GM18951 (cell line): ENCODE data around the gene CCDC85C.

Experiments
- POLR2A ChIP-seq: IDR thresholded peaks from 4 replicates; pipeline ENCODE4 v1.6.1; 2011; ENCODE audit warnings: mild to moderate bottlenecking; ENCODE audit not compliant: insufficient read length, insufficient read depth; ENCODE audit errors: extremely low read depth
- in situ Hi-C: fragments of 300-500 bp; cut with MboI; formaldehyde crosslinking; loops from one replicate; pipeline ENCODE4 v1.12.0; 2022; ENCODE audit warnings: low sequenced_read_pairs, mixed read lengths, inconsistent platforms; ENCODE audit not compliant: unreplicated experiment

Gene CCDC85C

GRCh38 chr14:99637624-99638023 is 33.6 kb upstream of the CCDC85C start:
- TF ChIP-seq POLR2A: no peak
- in situ Hi-C loops: no loop called here

- TF ChIP-seq POLR2A: no peak
- in situ Hi-C loops: no loop called here
These were observed 32.5 kb upstream of the CCDC85C start for GRCh38 chr14:99636487-99636886.

DNA sequence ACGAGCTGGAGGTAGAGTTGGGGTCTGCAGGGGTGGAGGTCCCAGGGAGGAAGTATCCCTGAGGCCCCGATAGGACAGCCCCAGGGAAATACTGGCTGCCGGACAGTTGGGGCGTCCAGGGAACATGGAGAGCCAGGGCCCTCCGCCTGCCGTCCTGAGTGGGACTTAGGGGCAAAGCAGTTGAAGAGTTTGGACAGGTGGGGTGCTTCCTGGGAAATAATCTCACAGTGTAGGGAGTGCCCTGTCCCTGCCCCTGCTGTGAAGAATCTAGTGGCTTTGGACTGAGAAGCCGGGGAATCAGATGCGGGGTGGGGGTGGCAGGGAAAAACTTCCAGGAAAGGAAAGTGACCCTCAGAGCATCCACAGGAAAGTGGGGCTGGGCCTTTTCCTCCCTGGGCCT is 31.1 kb upstream of the CCDC85C start:
- no peak for TF ChIP-seq POLR2A
- in situ Hi-C loops: no loop called here

DNA sequence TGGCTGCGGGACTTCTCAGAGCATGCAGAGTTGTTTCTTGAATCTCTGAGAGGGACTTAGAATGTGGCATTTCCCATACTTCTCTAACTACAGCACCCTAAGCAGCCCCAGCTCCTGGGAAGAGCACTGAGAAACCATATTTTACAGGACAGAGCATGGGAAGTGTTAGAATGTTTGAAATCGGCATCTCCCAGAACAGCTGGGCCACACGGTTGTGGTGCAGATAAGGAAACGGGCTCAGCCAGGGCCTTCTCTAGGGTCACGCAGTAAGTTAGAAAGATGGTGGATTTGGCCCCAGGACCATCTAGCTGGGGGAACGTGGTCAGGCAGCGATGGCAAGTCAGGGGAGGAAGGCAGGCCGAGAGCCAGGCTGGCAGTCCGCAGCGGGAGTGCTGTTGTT is 30.4 kb upstream of the CCDC85C start:
- in situ Hi-C loops: no loop called here
- no peak for TF ChIP-seq POLR2A

- in situ Hi-C loops: no loop called here
- no peak for TF ChIP-seq POLR2A
These were observed 29.9 kb upstream of the CCDC85C start for GRCh38 chr14:99633918-99634317.

DNA sequence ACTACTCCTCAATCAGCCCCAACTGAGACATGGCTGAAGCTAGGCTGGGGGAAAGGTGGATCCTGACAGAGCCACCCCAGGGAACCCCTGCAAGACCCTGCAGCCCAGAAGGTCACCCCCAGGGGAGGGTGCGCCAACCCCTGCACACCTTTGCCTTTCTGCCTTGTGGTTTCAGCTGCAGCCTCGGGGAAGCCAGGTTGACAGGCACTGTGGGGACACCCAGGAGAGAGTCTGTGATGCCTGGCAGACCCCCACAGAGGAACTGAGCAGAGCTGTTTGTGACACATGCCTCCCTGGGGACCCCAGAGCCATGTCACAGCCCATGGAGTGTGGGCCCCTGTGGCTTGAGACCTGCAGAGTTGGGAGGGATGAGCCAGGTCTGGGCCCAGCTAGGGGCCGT is 29.1 kb upstream of the CCDC85C start:
- in situ Hi-C loops: no loop called here

GRCh38 chr14:99632410-99633035 is 28.5 kb upstream of the CCDC85C start:
- in situ Hi-C loops: no loop called here
- TF ChIP-seq POLR2A: no peak

More for the DNA sequence above, 29.1 kb upstream of the CCDC85C start:
- TF ChIP-seq POLR2A: no peak

GRCh38 chr14:99630202-99630601 is 26.2 kb upstream of the CCDC85C start:
- in situ Hi-C loops: no loop called here

DNA sequence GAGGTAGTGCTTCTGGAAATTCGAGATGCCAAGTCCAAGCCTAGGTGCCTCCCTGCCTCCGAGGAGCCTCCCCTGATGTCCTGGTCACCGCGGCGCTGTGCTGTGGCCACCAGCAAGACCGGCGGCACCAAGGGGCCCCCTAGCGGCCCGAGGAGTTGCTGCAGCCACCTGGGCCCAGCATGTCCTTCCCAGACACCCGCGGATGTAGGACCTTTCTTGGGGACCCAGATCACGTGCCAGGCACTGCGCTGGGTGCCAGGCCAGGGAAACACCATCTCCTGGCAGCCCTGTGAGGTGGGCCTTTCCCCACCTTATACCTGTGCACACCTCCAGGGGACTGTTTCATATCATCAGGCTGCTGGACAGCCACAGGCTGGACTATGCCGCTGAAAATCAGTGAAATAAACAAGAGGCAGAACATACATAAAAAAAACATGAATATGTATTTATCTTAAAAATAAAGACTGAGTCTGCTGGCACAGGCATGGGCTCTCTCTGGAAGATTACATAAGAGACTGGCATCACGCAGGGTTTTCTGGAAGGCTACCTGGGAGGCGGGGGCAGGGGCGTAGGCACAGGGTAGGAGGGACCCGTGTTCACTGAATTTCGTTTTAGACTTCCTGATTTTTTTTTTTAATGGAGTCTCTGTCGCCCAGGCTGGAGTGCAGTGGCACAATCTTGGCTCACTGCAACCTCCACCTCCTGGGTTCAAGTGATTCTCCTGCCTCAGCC is 25.0 kb upstream of the CCDC85C start:
- in situ Hi-C loops: no loop called here
- TF ChIP-seq POLR2A: no peak

More at GRCh38 chr14:99630202-99630601, 26.2 kb upstream of the CCDC85C start:
- no peak for TF ChIP-seq POLR2A

DNA sequence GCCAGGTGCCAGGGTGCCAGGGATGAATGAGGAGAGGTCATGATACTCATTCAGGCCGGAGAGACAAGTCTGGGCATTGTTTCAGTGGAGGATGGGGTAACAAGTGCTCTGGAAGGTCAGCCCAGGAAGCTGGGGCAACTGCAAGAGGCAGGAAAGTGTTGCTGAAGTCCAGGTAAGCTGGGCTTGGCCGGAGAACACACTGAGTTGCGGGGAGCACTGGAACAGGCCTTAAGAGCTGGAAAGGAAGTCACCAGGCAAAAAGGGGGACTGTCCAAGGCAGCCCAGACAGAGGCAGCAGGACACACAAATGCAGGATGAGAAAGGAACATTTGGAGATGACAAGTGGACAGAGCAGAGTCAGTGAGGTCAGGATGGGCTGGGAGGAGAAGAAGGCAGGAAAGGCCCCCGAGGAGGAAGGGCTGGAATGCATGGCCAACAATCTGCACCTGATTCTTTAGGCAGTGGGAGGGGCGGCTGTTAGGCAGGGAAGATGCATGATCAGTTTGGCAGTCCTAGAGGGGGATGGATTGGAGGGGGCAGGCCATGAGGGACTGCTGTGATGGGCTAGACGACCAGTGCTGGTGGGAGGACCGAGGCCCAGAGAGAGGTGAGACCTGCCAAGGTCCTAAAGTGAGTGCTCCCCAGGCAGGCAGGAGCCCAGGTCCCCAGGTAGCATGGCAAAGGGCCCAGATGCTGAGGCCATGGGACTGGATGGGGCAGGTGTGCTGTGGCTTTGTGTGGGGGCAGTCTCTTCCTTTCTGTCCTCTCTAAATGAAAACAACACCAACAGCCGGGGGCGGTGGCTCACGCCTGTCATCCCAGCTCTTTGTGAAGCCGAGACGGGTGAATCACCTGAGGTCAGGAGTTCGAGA is 23.7 kb upstream of the CCDC85C start:
- in situ Hi-C loops: no loop called here
- no peak for TF ChIP-seq POLR2A

DNA sequence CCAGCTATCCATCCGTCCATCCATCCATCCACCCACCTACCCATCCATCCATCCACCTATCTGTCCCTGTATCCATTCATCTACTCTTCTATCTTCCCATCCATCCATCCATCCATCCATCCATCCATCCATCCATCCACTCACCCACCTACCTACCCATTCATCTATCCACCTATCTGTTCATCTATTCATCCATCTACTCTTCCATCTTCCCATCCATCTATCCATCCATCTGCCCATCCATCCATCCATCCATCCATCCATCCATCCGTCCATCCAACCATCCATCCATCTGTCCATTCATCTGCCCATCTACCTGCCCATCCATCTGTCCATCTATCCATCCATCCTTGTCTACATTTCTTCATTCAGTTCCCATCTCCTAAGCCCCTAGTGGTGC is 23.1 kb upstream of the CCDC85C start:
- in situ Hi-C loops: no loop called here
- TF ChIP-seq POLR2A: no peak

DNA sequence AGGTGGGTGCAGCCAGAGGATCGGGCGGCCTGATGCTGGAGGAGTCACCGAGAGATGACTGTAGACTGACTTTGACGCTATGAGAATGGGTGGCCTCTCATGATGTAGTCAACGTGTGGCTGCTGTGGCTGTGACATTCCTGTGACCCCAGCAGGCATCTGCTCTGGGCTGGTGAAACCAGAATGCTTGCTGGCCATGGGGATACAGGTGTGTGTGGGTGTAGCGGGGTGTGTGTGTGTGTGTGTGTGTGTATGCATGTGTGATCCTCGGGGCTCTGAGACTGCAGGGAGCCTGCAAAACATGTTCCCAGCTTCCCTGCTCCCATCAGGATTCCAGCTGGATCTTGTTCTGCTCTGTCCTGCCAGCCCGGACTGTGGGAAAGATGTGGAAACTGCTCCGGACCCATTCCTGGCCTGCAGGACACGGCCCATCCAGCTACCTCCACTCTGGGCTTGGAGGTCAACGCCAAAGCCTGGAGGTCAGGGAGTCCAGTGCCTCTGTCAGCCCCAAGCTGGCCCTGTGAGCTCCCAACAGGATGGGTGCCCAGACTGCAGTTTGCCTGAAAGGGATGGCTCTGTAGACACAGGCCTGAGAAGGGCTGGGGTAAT is 22.1 kb upstream of the CCDC85C start:
- in situ Hi-C loops: no loop called here

DNA sequence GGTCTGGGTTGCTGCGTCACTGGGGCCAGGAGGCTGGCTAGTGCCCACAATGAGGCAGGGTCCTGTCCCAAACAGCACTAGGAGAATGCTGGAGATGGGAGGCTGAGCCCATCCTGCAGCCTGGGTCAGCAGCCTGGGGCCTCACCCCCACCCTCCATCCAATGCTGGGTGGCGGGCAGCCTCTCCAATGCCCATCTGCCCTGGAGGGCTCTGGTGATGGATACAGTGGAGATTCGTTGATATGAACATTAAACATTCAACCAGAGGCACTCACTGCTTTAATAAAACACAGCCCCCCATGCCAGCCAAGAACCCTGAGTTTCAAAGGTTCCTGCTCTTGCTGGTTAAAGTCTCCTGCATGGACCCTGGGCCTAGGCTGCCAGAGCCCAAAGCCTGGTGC is 21.5 kb upstream of the CCDC85C start:
- no peak for TF ChIP-seq POLR2A
- in situ Hi-C loops: no loop called here

More for the DNA sequence above, 22.1 kb upstream of the CCDC85C start:
- no peak for TF ChIP-seq POLR2A

GRCh38 chr14:99624971-99625370 is 21.0 kb upstream of the CCDC85C start:
- in situ Hi-C loops: no loop called here
- TF ChIP-seq POLR2A: no peak

- no peak for TF ChIP-seq POLR2A
- in situ Hi-C loops: no loop called here
These were observed 20.0 kb upstream of the CCDC85C start for GRCh38 chr14:99624024-99624423.
